ENCODE measurements around the gene CDH24. TPM values are rescaled to one million over a fixed set of nuclear protein-coding genes. Genes with fewer than 3 reads are reported as not detected.
A peak's percentile ranks its signal among the peaks of the same experiment; 100 is the strongest.

The CDH24 gene
- total and polyA plus RNA-seq, 2 of the 13 experiments (the other 11 are each of a cell fraction or from before 2014, with no cell fraction given) = 0.69 to 0.99 TPM

- TF ChIP-seq ZGPAT (CRISPR knock-in tag; IDR thresholded peaks at IDR 0.05) (peak; percentile 45), DDIT3 (CRISPR knock-in tag; IDR thresholded peaks at IDR 0.05) (no peak), ZNF282 (IDR thresholded peaks at IDR 0.05; ENCODE audit: partially characterized antibody) (no peak), NFIB (CRISPR knock-in tag; IDR thresholded peaks at IDR 0.05; ENCODE audit: borderline replicate concordance) (no peak), ZNF761 (CRISPR knock-in tag; conservative IDR thresholded peaks at IDR 0.05) (no peak; the same call in 1 of the 2 replicates), ZNF687 (CRISPR knock-in tag; IDR thresholded peaks at IDR 0.05) (peak; percentile 85), ZBTB33 (CRISPR knock-in tag; IDR thresholded peaks at IDR 0.05) (no peak), THRA (CRISPR knock-in tag; IDR thresholded peaks at IDR 0.05; ENCODE audit: borderline replicate concordance) (peak; percentile 51; the same call in 1 of the 2 replicates), SUZ12 (IDR thresholded peaks at IDR 0.05; ENCODE audit: low read depth, low read length) (0 out of 2 replicates have a peak, but pooled peaks have one; percentile 16), MLLT10 (CRISPR knock-in tag; IDR thresholded peaks at IDR 0.05) (0 out of 2 replicates have a peak, but pooled peaks have one; percentile 64), ZC3H13 (CRISPR knock-in tag; IDR thresholded peaks at IDR 0.05) (no peak), NR0B2 (CRISPR knock-in tag; IDR thresholded peaks at IDR 0.05) (0 out of 2 replicates have a peak, but pooled peaks have one; percentile 57), ZNF432 (CRISPR knock-in tag; IDR thresholded peaks at IDR 0.05; ENCODE audit: borderline replicate concordance) (no peak), GTF2F1 (IDR thresholded peaks at IDR 0.05; ENCODE audit: low read length) (0 out of 2 replicates have a peak, but pooled peaks have one; percentile 38), ZNF746 (CRISPR knock-in tag; IDR thresholded peaks at IDR 0.05) (peak; percentile 53; the same call in 1 of the 2 replicates)
These were observed 38.1 kb upstream of the CDH24 start, which contains the start of gene C14orf119 (continued) for GRCh38 chr14:23095196-23096108.
